Measurements from ENCODE around the gene GPC3. TPM values are rescaled to one million over a fixed set of nuclear protein-coding genes. Genes with fewer than 3 reads are reported as not detected.
A peak's percentile ranks its signal among the peaks of the same experiment; 100 is the strongest.

Gene GPC3
- total and polyA plus RNA-seq, 2 experiments from 2014 or later: 171 to 323 TPM

DNA sequence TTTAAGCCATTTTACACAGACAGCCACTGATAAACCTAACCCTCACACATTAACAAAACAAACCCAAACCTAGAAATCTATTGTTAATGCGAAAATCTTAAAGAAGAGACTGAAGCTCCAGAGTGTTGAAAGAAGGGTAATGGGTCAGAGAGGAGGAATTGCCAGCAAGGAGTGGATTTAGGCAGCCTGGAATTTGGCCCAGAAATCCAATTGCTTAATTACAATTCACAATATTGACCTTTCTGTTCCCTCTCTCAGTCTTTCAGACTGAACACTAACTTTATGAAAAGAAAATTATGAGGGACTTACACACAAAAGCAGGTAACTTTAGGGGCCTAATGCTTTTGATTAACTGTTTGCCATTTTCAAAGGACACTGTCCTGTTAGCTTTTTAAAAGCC, 384.9 kb downstream of the GPC3 start:
- TF ChIP-seq, protein P1, sequence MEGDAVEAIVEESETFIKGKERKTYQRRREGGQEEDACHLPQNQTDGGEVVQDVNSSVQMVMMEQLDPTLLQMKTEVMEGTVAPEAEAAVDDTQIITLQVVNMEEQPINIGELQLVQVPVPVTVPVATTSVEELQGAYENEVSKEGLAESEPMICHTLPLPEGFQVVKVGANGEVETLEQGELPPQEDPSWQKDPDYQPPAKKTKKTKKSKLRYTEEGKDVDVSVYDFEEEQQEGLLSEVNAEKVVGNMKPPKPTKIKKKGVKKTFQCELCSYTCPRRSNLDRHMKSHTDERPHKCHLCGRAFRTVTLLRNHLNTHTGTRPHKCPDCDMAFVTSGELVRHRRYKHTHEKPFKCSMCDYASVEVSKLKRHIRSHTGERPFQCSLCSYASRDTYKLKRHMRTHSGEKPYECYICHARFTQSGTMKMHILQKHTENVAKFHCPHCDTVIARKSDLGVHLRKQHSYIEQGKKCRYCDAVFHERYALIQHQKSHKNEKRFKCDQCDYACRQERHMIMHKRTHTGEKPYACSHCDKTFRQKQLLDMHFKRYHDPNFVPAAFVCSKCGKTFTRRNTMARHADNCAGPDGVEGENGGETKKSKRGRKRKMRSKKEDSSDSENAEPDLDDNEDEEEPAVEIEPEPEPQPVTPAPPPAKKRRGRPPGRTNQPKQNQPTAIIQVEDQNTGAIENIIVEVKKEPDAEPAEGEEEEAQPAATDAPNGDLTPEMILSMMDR (IDR thresholded peaks at IDR 0.05; ENCODE audit: low read depth, low read length): no peak
- Histone ChIP-seq H3K9me3 (ENCODE audit: low read depth) (no peaks in the 10 kb centered on the region), H3K36me3 (no peaks in the 10 kb centered on the region), H3K27ac (no peak overlapping the region), H3K27me3 (no peaks in the 10 kb centered on the region), H3K4me1 (ENCODE audit: low read depth) (no peaks in the 10 kb centered on the region), H3K4me3 (no peak overlapping the region)
- DNase-seq (ENCODE audit: low read depth in 1 of 2, low spot score in 1 of 2): no peak

DNA sequence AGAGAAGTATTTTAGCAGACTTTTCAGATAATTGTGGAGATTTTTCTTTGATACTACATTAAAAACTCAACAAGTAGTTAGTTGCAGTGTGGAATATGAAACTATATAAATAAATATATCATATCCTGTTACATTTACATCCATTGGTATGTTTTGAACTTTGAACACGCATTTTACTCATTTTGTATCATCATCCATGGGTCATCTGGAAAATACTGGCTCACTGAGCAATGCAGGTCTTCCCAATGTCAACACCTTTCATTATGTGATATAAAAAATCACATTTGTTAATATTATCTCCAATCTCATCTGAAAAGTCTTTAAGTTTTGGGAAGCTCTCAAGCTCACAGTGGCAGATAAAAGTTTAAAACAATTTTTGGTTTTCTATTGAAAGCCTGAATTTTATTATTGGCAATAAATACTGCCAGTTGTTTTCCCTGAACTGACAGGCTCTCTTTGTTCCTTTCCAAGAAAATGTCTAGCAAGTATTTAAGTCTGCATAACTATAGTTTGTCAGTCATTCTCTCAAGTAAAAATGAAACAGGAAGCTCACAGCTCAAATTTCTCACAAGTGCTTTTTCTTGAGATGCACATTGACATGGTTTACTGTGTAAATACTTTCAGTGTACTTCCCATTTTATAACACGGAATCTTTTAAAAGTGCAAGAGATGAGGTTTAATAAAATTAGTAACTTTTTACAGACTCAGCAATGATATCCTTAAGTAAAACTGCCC, 386.6 kb downstream of the GPC3 start:
- DNase-seq (ENCODE audit: low read depth in 1 of 2, low spot score in 1 of 2): no peak
- Histone ChIP-seq H3K4me3 (no peak overlapping the region), H3K9me3 (ENCODE audit: low read depth) (no peaks in the 10 kb centered on the region), H3K36me3 (no peaks in the 10 kb centered on the region), H3K27me3 (no peaks in the 10 kb centered on the region), H3K4me1 (ENCODE audit: low read depth) (no peaks in the 10 kb centered on the region), H3K27ac (no peak overlapping the region)
- TF ChIP-seq, protein P1 (IDR thresholded peaks at IDR 0.05; ENCODE audit: low read depth, low read length): no peak

DNA sequence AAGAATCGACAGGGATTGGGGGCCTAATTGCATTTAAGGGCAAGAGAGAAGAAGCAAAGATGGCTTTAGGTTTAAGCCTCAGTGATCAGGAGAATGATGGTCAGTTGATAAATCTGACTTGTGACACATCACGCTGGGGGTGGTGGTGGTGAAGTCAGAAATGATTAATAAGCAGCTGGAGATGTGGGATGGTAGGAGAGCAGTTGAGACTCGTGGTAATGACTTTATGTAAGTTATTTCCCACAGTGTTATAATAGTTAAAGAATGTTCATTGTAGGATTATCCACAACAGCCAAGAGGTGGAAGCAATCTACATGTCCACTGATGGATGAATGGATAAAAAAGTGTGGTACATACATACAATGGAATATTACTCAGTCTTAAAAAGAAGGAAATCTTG, 391.2 kb downstream of the GPC3 start:
- Histone ChIP-seq H3K36me3 (no peaks in the 10 kb centered on the region), H3K4me3 (no peak overlapping the region), H3K27me3 (no peaks in the 10 kb centered on the region), H3K9me3 (ENCODE audit: low read depth) (no peaks in the 10 kb centered on the region), H3K27ac (no peak overlapping the region), H3K4me1 (ENCODE audit: low read depth) (no peaks in the 10 kb centered on the region)
- TF ChIP-seq, protein P1 (IDR thresholded peaks at IDR 0.05; ENCODE audit: low read depth, low read length): no peak
- DNase-seq (ENCODE audit: low read depth in 1 of 2, low spot score in 1 of 2): no peak

DNA sequence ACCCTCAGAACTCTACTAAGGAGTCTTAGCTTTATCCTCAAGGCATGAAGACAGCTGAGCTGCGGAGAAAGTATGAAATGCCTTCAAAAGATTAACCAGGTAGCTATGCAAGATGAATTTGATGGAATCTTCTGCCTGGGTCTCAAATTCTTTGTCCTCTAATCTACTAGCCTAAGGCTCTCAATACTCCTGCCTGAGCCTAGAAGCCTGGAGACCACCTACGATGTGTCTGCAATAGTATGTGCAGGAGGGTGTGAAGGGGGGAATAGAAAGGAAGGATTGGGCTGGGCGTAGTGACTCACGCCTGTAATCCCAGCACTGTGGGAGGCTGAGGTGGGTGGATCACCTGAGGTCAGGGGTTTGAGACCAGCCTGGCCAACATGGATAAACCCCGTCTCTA, 391.9 kb downstream of the GPC3 start:
- no peaks in the 10 kb centered on the region for H3K4me1 ChIP-seq (ENCODE audit: low read depth)
- no peak overlapping the region for H3K27ac ChIP-seq
- TF ChIP-seq, protein P1 (IDR thresholded peaks at IDR 0.05; ENCODE audit: low read depth, low read length): no peak
- H3K36me3 ChIP-seq: no peaks in the 10 kb centered on the region
- DNase-seq (ENCODE audit: low read depth in 1 of 2, low spot score in 1 of 2): no peak
- H3K9me3 ChIP-seq (ENCODE audit: low read depth): no peaks in the 10 kb centered on the region
- H3K4me3 ChIP-seq: no peak overlapping the region
- no peaks in the 10 kb centered on the region for H3K27me3 ChIP-seq

DNA sequence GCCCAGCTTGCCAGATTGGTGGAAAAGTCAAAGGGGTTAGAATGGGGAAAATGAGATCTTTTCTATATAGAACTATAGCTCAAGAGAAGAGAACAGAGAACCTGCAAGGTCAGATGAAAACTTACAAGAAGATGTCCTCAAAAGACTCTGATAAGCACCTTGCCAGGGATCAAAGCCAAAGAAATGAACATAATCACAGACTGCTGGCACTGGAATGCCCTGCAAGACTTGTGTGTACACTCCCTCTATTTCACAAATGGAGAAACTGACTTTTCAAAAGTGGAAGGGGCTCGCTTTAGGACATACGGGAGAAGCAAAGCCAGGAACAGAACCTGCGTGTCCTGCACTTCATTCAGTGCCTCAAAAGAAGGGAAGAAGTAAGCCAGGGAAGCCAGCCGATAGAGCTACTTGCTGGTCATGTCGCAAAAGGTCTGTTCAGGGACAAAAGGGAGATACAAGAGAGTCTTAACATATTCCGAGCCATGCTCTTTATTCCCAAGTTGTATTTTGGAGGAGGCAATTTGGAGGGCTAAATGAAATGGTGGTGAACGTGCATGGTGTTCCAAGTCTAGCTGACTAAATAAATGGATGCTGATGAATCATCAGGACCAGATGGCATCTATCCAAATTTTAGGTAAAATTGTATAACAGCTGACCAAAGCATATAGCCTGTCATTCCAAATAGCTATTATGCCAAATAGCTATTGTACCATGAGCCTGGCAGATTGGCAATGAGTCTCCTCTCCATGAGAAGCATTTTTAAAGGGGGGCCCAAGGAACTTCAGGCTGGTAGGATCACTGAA, 394.5 kb downstream of the GPC3 start:
- DNase-seq (ENCODE audit: low read depth in 1 of 2, low spot score in 1 of 2): peak in 1 of 2 donors; percentile 0
- no peak overlapping the region for H3K27ac ChIP-seq
- no peak overlapping the region for H3K4me3 ChIP-seq

More for the DNA sequence above, 394.5 kb downstream of the GPC3 start:
- Histone ChIP-seq H3K4me1 (ENCODE audit: low read depth) (no peaks in the 10 kb centered on the region), H3K36me3 (no peaks in the 10 kb centered on the region), H3K27me3 (no peaks in the 10 kb centered on the region), H3K9me3 (ENCODE audit: low read depth) (no peaks in the 10 kb centered on the region)
- TF ChIP-seq, protein P1 (IDR thresholded peaks at IDR 0.05; ENCODE audit: low read depth, low read length): no peak
